DMS53 treated with DMSO at 0.1 percent for 48 hours (cell line): ENCODE results near the gene IPO7.
"Not testable (repeated sequence)": the region's sequence is repeated elsewhere in the genome, so short reads cannot be mapped to it uniquely, and the experiment has no call there.

ENCODE experiments used
- DNase-seq: peaks from one replicate; lab custom pipeline; 2025; ENCODE audit not compliant: unreplicated experiment; lab: John Stamatoyannopoulos, UW

IPO7 gene

GRCh38 chr11:9397746-9398680 is 13.6 kb downstream of the IPO7 start:
- no peak for DNase-seq

- no peak for DNase-seq
These were observed 15.0 kb downstream of the IPO7 start for GRCh38 chr11:9399466-9399865.

DNA sequence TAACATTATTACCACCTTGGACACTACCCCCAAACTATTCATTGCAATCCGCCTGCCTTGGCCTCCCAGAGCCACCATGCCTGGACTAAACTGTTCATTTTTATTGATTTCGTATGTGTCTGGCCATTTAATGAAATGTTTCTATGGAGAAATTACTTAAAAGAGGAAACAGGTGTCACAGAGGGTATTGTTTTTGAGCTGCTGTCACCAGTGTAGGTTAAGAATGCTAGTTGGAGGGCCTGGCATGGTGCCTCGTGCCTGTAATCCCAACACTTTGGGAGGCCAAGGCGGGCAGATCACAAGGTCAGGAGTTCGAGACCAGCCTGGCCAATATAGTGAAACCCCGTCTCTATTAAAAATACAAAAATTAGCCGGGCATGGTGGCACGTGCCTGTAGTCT is 17.4 kb downstream of the IPO7 start:
- not testable (repeated sequence) for DNase-seq

DNA sequence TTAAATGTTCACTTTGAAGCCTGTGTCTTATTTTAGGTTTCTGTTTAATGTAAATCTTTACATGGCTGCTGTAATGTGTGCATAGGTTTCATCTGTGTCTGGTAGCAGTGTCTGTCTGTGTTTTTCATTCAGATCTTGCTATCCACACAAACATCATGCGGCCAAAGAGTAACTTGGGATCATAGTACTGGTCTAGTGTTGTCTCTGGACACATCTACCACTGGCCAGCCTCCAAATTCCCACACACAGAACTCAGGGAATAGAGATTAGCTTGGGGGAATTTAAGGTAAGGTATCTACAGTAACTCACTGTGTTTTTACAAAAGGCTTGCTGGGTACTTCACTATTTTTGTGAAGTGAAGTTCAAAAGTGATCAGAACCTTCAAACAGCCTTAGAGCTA is 44.3 kb downstream of the IPO7 start:
- no peak for DNase-seq

DNA sequence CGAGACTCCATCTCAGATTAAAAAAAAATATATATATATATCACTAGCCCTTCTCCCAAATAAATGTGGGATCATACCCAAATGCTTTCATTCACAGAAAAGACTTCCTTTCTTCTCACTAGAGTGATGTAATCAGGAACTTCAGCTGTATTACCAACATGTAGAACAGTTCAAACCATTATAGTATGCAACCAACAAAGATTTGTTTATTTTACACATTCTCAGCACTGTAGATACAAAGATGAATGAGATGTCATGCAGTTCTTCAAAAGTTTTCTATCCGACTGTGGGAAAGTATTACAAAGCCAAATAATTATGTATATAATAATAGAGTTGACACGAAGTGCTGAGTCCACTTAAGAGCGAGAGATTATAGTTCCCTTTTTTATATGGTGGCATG is 54.2 kb downstream of the IPO7 start:
- DNase-seq, result no peak

DNA sequence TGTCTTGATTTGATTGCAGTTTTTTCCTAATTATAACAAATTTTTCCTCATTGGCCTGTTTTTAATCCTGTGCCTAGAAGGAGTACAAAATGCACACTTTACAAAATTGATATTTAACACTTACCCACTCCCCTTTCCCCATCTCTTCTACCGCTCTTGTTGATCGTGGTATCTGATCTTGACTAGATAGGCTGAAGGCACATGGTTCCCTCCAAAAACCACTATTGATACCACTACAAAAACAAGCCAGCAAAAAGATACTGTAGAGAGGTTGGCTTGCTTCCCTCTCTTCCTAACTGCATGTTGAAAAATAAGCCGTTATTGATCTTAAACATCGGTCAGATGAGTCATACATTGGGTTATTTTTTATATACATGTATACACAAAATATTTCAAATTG is 61.8 kb downstream of the IPO7 start:
- DNase-seq, result no peak

DNA sequence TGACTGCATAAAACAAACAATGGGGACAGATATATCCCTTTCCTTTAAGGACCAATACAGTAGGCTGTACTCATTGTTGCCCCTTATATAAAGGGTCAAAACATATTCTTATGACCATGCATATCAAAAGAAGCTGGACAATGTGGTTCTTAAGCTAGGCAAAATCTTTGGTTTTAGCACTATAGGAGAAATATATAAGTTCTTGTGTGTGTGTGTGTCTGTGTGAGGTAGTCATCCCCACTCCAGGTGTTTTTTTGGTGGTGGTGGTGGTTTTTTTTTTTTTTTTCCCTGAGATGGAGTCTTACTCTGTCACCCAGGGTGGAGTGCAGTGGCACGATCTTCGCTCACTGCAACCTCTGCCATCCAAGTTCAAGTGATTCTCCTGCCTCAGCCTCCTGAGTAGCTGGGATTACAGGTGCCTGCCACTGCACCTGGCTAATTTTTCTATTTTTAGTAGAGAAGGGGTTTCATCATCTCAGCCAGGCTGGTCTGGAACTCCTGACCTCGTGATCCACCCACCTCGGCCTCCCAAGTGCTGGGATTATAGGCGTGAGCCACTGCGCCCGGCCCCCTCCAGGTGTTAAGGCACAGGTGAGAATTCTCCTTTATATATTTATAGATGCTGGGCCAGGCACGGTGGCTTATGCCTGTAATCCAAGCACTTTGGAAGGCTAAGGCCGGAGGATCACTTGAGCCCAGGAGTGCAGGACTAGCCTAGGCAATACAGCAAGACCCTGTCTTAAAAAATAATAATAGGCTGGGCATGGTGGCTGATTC is 64.3 kb downstream of the IPO7 start:
- no peak for DNase-seq

DNA sequence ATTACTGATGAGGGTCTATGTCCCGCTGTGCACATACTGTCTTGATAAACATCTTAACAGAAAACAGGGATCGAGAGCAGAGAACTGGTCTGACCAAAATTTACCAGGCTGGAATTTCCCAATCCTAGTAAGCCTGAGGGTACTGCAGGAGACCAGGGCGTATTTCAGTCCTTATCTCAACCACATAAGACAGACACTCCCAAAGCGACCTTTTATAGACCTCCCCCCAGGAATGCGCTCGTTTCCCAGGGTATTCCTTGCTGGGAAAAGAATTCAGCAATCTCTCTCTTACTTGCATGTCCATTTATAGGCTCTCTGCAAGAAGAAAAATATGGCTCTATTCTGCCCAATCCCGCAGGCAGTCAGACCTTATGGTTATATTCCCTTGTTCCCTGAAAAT is 67.6 kb downstream of the IPO7 start:
- DNase-seq, result not testable (repeated sequence)

GRCh38 chr11:9455722-9456121 is 71.3 kb downstream of the IPO7 start:
- DNase-seq, result no peak

- DNase-seq, result no peak
These were observed 75.3 kb downstream of the IPO7 start for GRCh38 chr11:9459667-9460321.

GRCh38 chr11:9460322-9461062 is 76.0 kb downstream of the IPO7 start, which contains the start of gene ZNF143:
ZNF143 (plus strand) TSS chr11:9461012; CDS start chr11:9471309, 10,297 bp downstream.
- DNase-seq, result peak; percentile 98

- DNase-seq, result peak; percentile 82
These were observed 76.8 kb downstream of the IPO7 start for GRCh38 chr11:9461063-9461759.

DNA sequence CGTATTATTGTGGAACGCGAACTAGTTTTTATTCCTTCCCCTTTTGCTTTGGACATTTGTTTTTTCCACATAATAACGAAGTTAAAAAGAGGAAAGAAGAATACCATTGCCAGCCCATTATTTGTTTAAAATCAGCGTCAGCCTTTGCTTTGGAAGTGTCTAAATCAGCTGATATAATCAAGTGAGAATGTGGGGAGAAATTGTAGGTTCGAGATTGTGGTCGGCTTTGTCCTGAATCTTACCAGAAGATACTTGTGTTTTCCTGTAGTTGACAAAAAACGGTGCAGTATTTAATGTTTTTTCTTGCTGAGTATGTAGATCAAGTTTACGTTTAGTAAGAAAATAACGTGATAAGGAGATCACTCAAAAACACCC is 77.3 kb downstream of the IPO7 start:
- DNase-seq, result no peak

DNA sequence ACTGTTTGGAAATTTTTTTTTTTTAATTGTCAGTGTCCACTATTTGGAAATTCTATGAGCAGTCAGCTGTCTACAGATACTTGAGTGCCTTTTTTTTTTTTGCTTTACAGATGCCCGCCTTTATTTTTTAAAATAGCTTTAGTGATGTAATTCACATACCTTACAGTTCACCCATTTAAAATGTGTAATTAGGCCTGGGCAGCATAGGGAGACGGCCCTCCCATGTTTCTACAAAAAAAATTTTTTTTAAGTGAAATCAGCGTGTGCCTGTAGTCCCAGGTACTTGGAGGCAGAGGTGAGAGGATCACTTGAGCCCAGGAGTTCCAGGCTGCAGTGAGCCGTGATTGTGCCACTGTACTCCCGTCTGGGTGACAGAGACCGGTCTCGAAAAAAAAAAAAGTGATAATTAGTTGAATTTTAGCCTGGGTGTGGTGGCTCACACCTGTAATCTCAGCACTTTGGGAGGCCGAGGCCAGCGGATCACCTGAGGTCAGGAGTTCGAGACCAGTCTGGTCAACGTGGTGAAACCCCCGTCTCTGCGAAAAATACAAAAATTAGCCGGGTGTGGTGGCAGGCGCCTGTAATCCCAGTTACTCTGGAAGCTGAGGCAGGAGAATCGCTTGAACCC is 77.8 kb downstream of the IPO7 start:
- DNase-seq, result no peak

DNA sequence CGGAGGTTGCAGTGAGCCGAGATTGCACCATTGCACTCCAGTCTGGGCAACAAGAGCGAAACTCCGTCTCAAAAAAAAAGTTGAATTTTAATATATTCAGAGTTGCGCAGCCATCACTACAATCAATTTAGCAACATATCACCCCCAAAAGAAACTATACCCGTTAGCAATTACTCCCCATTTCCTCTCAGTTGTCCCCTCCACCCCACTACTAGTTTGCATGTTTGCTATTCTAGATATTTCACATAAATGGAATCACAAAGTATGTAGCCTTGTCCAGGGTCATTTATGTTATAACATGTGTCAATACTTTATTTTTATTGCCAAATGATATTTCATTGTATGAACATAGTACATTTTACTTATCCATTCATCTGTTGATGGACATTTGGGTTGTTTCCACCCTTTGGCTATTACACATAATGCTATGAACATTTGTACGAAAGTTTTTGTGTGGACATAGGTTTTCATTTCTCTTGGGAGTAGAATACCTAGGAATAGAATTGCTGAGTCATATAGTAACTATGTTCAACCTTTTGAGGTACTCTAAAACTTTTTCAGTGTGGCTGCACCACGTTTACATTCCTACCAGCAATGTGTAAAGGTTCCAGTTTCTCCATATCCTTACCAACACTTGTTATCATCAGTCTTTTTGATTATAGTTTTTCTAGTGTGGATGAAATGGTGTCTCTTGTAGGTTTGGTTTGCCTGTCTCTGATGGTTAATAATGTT is 78.5 kb downstream of the IPO7 start:
- DNase-seq, result no peak

GRCh38 chr11:9470765-9471164 is 86.3 kb downstream of the IPO7 start:
- no peak for DNase-seq

DNA sequence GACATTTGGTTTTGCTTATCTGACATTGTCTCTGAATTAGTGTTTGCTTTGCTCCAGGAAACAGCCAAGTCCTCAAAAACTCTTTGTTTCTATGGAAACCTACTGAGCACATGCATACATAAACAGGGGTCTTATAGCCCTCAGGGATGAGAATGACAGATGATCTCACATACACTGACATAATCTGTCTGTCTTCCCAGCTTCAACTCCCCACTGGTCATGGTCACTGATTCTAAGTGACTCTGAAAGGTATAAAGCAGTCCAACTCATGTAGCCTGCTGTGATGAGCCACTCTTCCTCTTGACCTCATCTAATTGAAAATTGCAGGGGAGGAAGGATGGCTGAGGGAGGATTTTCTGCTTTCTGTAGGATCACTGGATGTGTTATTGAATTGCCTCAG is 89.0 kb downstream of the IPO7 start:
- DNase-seq, result no peak

GRCh38 chr11:9479899-9480298 is 95.4 kb downstream of the IPO7 start:
- DNase-seq, result no peak

GRCh38 chr11:9489080-9489765 is 104.8 kb downstream of the IPO7 start:
- DNase-seq, result no peak
